Fibroblast of lung (primary cell): ENCODE results near the gene PSRC1. TPM values are rescaled to one million over a fixed set of nuclear protein-coding genes. Genes with fewer than 3 reads are reported as not detected.
"Not testable (repeated sequence)": the region's sequence is repeated elsewhere in the genome, so short reads cannot be mapped to it uniquely, and the experiment has no call there.

Experiments
- DNase-seq, 2 donors: peaks; one replicate each; pipeline versions ENCODE4 v3.0.0 to v3.0.0-alpha.2; 2010; ENCODE audit warnings: low read depth in 2 of 2
- H2AFZ ChIP-seq: 2 replicates; pipeline ENCODE4 v1.5.1; 2012; ENCODE audit warnings: low read length, control low read depth, inconsistent platforms
- H3K27ac ChIP-seq: 2 replicates; pipeline ENCODE4 v1.5.1; 2011; ENCODE audit warnings: low read length, control low read depth; ENCODE audit not compliant: insufficient read depth
- H3K27me3 ChIP-seq: 2 replicates; pipeline ENCODE4 v1.5.1; 2011; ENCODE audit warnings: mild to moderate bottlenecking, low read length; ENCODE audit not compliant: control insufficient read depth, insufficient read depth
- H3K36me3 ChIP-seq: 2 replicates; pipeline ENCODE4 v1.5.1; 2011; ENCODE audit warnings: low read length; ENCODE audit not compliant: control insufficient read depth, insufficient read depth
- H3K4me1 ChIP-seq: 2 replicates; pipeline ENCODE4 v1.5.1; 2011; ENCODE audit warnings: low read length; ENCODE audit not compliant: control insufficient read depth, insufficient read depth; ENCODE audit errors: extremely low read depth
- H3K4me2 ChIP-seq: 2 replicates; pipeline ENCODE4 v1.5.1; 2011; ENCODE audit warnings: low read length, control low read depth; ENCODE audit not compliant: insufficient read depth; ENCODE audit errors: extremely low read depth
- H3K4me3 ChIP-seq, 4 experiments: fragments of 200-600 bp in 1 of 4; sonication (generic) in 1 of 4; replicated peaks in 1 of 4; 2 replicates each; pipeline ENCODE4 v1.5.1; 2011 to 2016; ENCODE audit warnings: low read length in 4 of 4, low read depth in 3 of 4, mild to moderate bottlenecking in 3 of 4, control low read depth in 2 of 4, inconsistent platforms in 1 of 4, mixed read lengths in 1 of 4; ENCODE audit not compliant: insufficient read depth in 1 of 4; ENCODE audit errors: control extremely low read depth in 1 of 4
- H3K79me2 ChIP-seq: 2 replicates; pipeline ENCODE4 v1.5.1; 2012; ENCODE audit warnings: mild to moderate bottlenecking, low read length, inconsistent platforms; ENCODE audit not compliant: control insufficient read depth, insufficient read depth
- H3K9ac ChIP-seq: 2 replicates; pipeline ENCODE4 v1.5.1; 2011; ENCODE audit warnings: mild to moderate bottlenecking, low read length, control low read depth; ENCODE audit not compliant: insufficient read depth
- H3K9me3 ChIP-seq: 2 replicates; pipeline ENCODE4 v1.5.1; 2012; ENCODE audit warnings: low read depth, low read length; ENCODE audit not compliant: control insufficient read depth, insufficient read depth
- H4K20me1 ChIP-seq: 2 replicates; pipeline ENCODE4 v1.5.1; 2011; ENCODE audit warnings: low read length; ENCODE audit not compliant: control insufficient read depth, insufficient read depth; ENCODE audit errors: extremely low read depth
- CTCF ChIP-seq, 2 donors: IDR thresholded peaks in 1 of 2; conservative IDR thresholded peaks in 1 of 2; 1 replicate in 1 of 2; 2 replicates in 1 of 2; pipeline ENCODE4 v1.5.1; 2011 to 2012; ENCODE audit warnings: low read length in 2 of 2, control low read depth in 1 of 2, inconsistent platforms in 1 of 2, low read depth in 1 of 2, mild to moderate bottlenecking in 1 of 2
- EZH2 ChIP-seq: IDR thresholded peaks from 2 replicates; pipeline ENCODE4 v1.5.1; 2012; ENCODE audit warnings: low read length, control low read depth, mild to moderate bottlenecking; ENCODE audit errors: missing control alignments
- polyA plus RNA-seq, 2 donors: library from polyadenylated mRNA; depleted of rRNA in 1 of 2; stranded (reverse) in 1 of 2; unstranded in 1 of 2; fragments of >200 nt; gene quantifications; 2 replicates each; pipeline ENCODE4 v1.2.1, GENCODE V29; 2011 to 2012; ENCODE audit warnings: missing spikeins in 1 of 2
- total RNA-seq: library from RNA; depleted of rRNA; stranded (reverse); fragments of >200 nt; gene quantifications from 2 replicates; pipeline ENCODE4 v1.2.1, GENCODE V29; 2014

The PSRC1 gene
- total and polyA plus RNA-seq, 2 donors (not counting 1 experiment from before 2014, with no cell fraction given) = 8.3 to 9.9 TPM

DNA sequence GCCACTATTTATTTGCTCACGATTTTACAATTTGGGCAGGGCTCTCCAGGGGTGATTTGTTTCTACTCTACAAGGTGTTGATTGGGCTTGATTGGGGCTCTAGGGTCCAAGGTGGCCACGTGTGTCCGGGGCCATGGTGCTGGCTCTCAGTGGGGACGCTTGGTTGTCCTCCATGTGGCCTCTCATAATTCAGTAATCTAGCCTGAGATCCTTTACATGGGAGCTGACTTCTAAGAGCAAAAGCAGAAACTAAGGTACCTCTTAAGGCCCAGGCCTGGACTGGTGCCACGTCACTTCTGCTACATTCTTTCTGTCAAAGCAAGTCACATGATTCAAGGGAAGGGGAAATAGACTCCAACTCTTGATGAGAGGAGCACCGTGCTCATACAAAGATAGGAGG is 8.1 kb upstream of the PSRC1 start:
- Histone ChIP-seq H3K9me3 (no peaks in the 10 kb centered on the region), H2AFZ (no peak overlapping the region), H4K20me1 (no peaks in the 10 kb centered on the region), H3K27ac (no peak overlapping the region), H3K4me3 (no peak overlapping the region), H3K4me1 (no peaks in the 10 kb centered on the region), H3K36me3 (no peaks in the 10 kb centered on the region), H3K9ac (no peak overlapping the region), H3K27me3 (no peaks in the 10 kb centered on the region), H3K4me2 (no peak overlapping the region), H3K79me2 (no peaks in the 10 kb centered on the region)
- no peak for TF ChIP-seq CTCF (conservative IDR thresholded peaks at IDR 0.05 in 1 of 2, IDR thresholded peaks at IDR 0.05 in 1 of 2; ENCODE audit: low read depth in 1 of 2, low read length in 2 of 2)
- TF ChIP-seq EZH2 = no peak
- DNase-seq = no peak

- H3K9me3 ChIP-seq = no peaks in the 10 kb centered on the region
- no peaks in the 10 kb centered on the region for H3K27me3 ChIP-seq
- DNase-seq = no peak
- no peaks in the 10 kb centered on the region for H3K79me2 ChIP-seq
- no peak overlapping the region for H2AFZ ChIP-seq
- no peaks in the 10 kb centered on the region for H4K20me1 ChIP-seq
- no peak overlapping the region for H3K9ac ChIP-seq
- no peaks in the 10 kb centered on the region for H3K4me1 ChIP-seq
- no peak overlapping the region for H3K27ac ChIP-seq
- no peak for TF ChIP-seq CTCF (conservative IDR thresholded peaks at IDR 0.05 in 1 of 2, IDR thresholded peaks at IDR 0.05 in 1 of 2; ENCODE audit: low read depth in 1 of 2, low read length in 2 of 2)
- no peak for TF ChIP-seq EZH2
- no peak overlapping the region for H3K4me3 ChIP-seq
- no peak overlapping the region for H3K4me2 ChIP-seq
- no peaks in the 10 kb centered on the region for H3K36me3 ChIP-seq
Observed at GRCh38 chr1:109290137-109290536, 7.2 kb upstream of the PSRC1 start.

- not testable (repeated sequence) for H3K9me3 ChIP-seq, H3K36me3 ChIP-seq, H3K27me3 ChIP-seq, H4K20me1 ChIP-seq, H3K4me2 ChIP-seq, H2AFZ ChIP-seq, H3K9ac ChIP-seq, H3K4me1 ChIP-seq, H3K27ac ChIP-seq, H3K4me3 ChIP-seq, DNase-seq
- peaks cover 12% of the 10 kb centered on the region for H3K79me2 ChIP-seq
Observed at GRCh38 chr1:109286762-109287161, 3.8 kb upstream of the PSRC1 start.
